Esophagus (tissue), 2 donors: ENCODE measurements around the gene MED22. TPM values are rescaled to one million over a fixed set of nuclear protein-coding genes. Genes with fewer than 3 reads are reported as not detected.
"Not testable (repeated sequence)": the region's sequence is repeated elsewhere in the genome, so short reads cannot be mapped to it uniquely, and the experiment has no call there.

Source experiments
- H3K27ac ChIP-seq, 2 donors: one replicate each; pipeline ENCODE4 v1.5.1; 2013; ENCODE audit warnings: low read depth in 2 of 2, mild to moderate bottlenecking in 2 of 2, inconsistent platforms in 1 of 2, low read length in 1 of 2, moderate library complexity in 1 of 2
- H3K27me3 ChIP-seq, 2 donors: one replicate each; pipeline ENCODE4 v1.6.1; 2013; ENCODE audit warnings: low read length in 2 of 2, control low read depth in 1 of 2, mild to moderate bottlenecking in 1 of 2; ENCODE audit not compliant: insufficient read depth in 2 of 2, control insufficient read depth in 1 of 2
- H3K36me3 ChIP-seq, 2 donors: one replicate each; pipeline ENCODE4 v1.6.1; 2013; ENCODE audit warnings: low read length in 1 of 2; ENCODE audit not compliant: control insufficient read depth in 2 of 2, insufficient read depth in 2 of 2
- H3K4me1 ChIP-seq, 2 donors: one replicate each; pipeline ENCODE4 v1.6.1; 2013; ENCODE audit warnings: low read length in 1 of 2; ENCODE audit not compliant: control insufficient read depth in 2 of 2, insufficient read depth in 2 of 2
- H3K4me3 ChIP-seq, 2 donors: one replicate each; pipeline ENCODE4 v1.5.1; 2013; ENCODE audit warnings: low read length in 2 of 2, mild to moderate bottlenecking in 2 of 2, low read depth in 1 of 2, moderate library complexity in 1 of 2
- H3K9me3 ChIP-seq, 2 donors: one replicate each; pipeline ENCODE4 v1.6.1; 2013; ENCODE audit warnings: mild to moderate bottlenecking in 2 of 2, low read depth in 1 of 2, low read length in 1 of 2, moderate library complexity in 1 of 2; ENCODE audit not compliant: control insufficient read depth in 2 of 2, insufficient read depth in 1 of 2
- WGBS, 2 donors: extraction: QIAGEN DNeasy Blood & Tissue Kit; methylation state at CpG; one replicate each; pipeline ENCODE4 v1.1.7; 2013; 5-methylcytosine and 5-hydroxymethylcytosine counted together
- polyA plus RNA-seq, 2 donors: library from polyadenylated mRNA; stranded (reverse); fragments of 200-250 nt; gene quantifications; one replicate each; pipeline ENCODE4 v1.2.3, GENCODE V29; 2013
- donor health status: healthy with polysubstance abuse.
- donor health status: Bipolar disorder and iron deficiency.

Gene MED22
- polyA plus RNA-seq, 2 donors = 7.3 to 12.0 TPM

GRCh38 chr9:133304477-133305377, 43.2 kb downstream of the MED22 start:
- H3K9me3 ChIP-seq = no peaks in the 10 kb centered on the region
- no peaks in the 10 kb centered on the region for H3K27me3 ChIP-seq
- H3K4me1 ChIP-seq = peaks cover 0 to 4% of the 10 kb centered on the region in 2 donors
- no peaks in the 10 kb centered on the region for H3K36me3 ChIP-seq
- no peak overlapping the region for H3K4me3 ChIP-seq
- 73 to 81% methylated on average over 38 of the region's 38 CpGs for WGBS, 2 donors
- no peak overlapping the region for H3K27ac ChIP-seq

- Histone ChIP-seq H3K27me3 (no peaks in the 10 kb centered on the region), H3K4me3 (no peak overlapping the region), H3K36me3 (no peaks in the 10 kb centered on the region), H3K9me3 (no peaks in the 10 kb centered on the region), H3K27ac (no peak overlapping the region), H3K4me1 (peaks cover 0 to 4% of the 10 kb centered on the region in 2 donors)
- whole genome bisulfite sequencing, 2 donors = 43 to 51% methylated on average over 13 of the region's 13 CpGs
Observed at GRCh38 chr9:133304158-133304470, 43.8 kb downstream of the MED22 start.

GRCh38 chr9:133303266-133304157, 44.4 kb downstream of the MED22 start:
- H3K27me3 ChIP-seq = no peaks in the 10 kb centered on the region
- 77 to 83% methylated on average over 26 of the region's 26 CpGs for WGBS, 2 donors
- H3K4me1 ChIP-seq = peaks cover 0 to 4% of the 10 kb centered on the region in 2 donors
- no peak overlapping the region for H3K27ac ChIP-seq
- H3K9me3 ChIP-seq = no peaks in the 10 kb centered on the region
- no peak overlapping the region for H3K4me3 ChIP-seq
- H3K36me3 ChIP-seq = no peaks in the 10 kb centered on the region

GRCh38 chr9:133301253-133302230, 46.4 kb downstream of the MED22 start:
- H3K9me3 ChIP-seq = no peaks in the 10 kb centered on the region
- WGBS, 2 donors = 84 to 91% methylated on average over 13 of the region's 13 CpGs
- H3K27me3 ChIP-seq = no peaks in the 10 kb centered on the region
- peaks cover 0 to 4% of the 10 kb centered on the region in 2 donors for H3K4me1 ChIP-seq
- no peak overlapping the region for H3K4me3 ChIP-seq
- no peak overlapping the region for H3K27ac ChIP-seq
- H3K36me3 ChIP-seq = no peaks in the 10 kb centered on the region

- not testable (repeated sequence) for H3K4me3 ChIP-seq, H3K27me3 ChIP-seq, H3K36me3 ChIP-seq, H3K27ac ChIP-seq, H3K9me3 ChIP-seq, H3K4me1 ChIP-seq
- 52 to 70% methylated on average over 10 to 16 of the region's 16 CpGs for WGBS, 2 donors
Observed at GRCh38 chr9:133299996-133300395, 47.9 kb downstream of the MED22 start.

GRCh38 chr9:133294257-133294656, 53.7 kb downstream of the MED22 start:
- Histone ChIP-seq H3K36me3 (no peaks in the 10 kb centered on the region), H3K27ac (no peak overlapping the region), H3K4me3 (no peak overlapping the region), H3K27me3 (peaks cover 0 to 2% of the 10 kb centered on the region in 2 donors), H3K9me3 (peaks cover 0 to 3% of the 10 kb centered on the region in 2 donors), H3K4me1 (no peaks in the 10 kb centered on the region)
- 67 to 77% methylated on average over 1 of the region's 1 CpG for WGBS, 2 donors

GRCh38 chr9:133290751-133291302, 57.1 kb downstream of the MED22 start:
- H3K36me3 ChIP-seq = no peaks in the 10 kb centered on the region
- WGBS, 2 donors = 90 to 91% methylated on average over 2 of the region's 2 CpGs
- H3K9me3 ChIP-seq = peaks cover 0 to 3% of the 10 kb centered on the region in 2 donors
- H3K27ac ChIP-seq = no peak overlapping the region
- peaks cover 0 to 2% of the 10 kb centered on the region in 2 donors for H3K27me3 ChIP-seq
- no peak overlapping the region for H3K4me3 ChIP-seq
- H3K4me1 ChIP-seq = no peaks in the 10 kb centered on the region
